H54 (cell line): Measurements from ENCODE around the gene LTF.
"Not testable (repeated sequence)": the region's sequence is repeated elsewhere in the genome, so short reads cannot be mapped to it uniquely, and the experiment has no call there.

Source experiments
- DNase-seq: peaks from one replicate; pipeline ENCODE4 v3.0.0; 2011; ENCODE audit warnings: low spot score, mixed read lengths; ENCODE audit not compliant: insufficient read length
- FAIRE-seq: peaks from 3 replicates; lab custom pipeline; 2011; peaks lifted over from hg19 to GRCh38; lab: Jason Lieb, UNC
- POLR2A ChIP-seq: IDR thresholded peaks from 2 replicates; pipeline ENCODE4 v1.6.1; 2011; ENCODE audit warnings: low read depth, mild to moderate bottlenecking, low read length

Gene LTF

DNA sequence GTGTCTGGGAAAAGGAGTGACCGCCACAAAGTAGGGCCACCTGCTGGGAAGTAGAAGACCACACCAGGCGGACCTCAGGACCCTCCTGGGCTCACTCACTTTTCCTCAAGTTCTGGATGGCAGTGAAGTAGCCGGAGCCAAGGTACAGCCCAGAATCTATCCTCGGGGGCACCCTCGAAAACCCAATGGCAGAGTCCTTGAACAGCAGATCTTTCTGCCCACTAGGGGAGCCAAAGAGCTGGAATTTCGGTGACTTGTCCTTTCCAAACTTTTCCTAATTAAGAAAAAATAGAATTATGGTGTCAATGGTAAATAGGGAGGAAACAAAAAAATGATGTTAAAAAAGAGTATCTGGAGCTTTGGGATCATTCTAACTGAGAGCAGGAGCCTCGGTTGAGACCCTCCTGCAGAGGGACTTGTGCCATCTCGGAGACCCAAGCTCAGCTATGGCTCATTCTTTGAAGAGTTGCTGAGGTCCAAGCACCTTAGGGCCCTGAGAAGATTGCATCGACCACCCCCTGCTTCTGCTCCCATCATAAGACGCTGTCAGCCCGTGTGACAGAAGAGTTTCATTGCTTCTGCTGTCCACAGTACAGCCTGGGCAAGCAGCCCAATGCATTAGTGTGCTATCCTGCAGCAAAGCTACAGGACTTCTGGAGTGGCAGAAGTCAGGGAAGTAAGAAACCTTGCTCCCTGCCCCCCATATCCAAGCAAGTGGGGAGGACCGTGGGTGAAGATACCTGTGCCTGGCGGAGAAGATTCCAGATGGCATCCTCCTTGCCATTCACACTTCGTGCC lies 14.8 kb downstream of the LTF start:
- FAIRE-seq (no peak), DNase-seq (peak; percentile 42)
- no peak for TF ChIP-seq POLR2A

GRCh38 chr3:46448721-46449120 lies 16.0 kb downstream of the LTF start:
- TF ChIP-seq POLR2A: no peak
- FAIRE-seq: no peak

GRCh38 chr3:46447228-46447985 lies 17.3 kb downstream of the LTF start:
- no peak for TF ChIP-seq POLR2A
- FAIRE-seq: no peak
- DNase-seq: no peak

More at GRCh38 chr3:46448721-46449120, 16.0 kb downstream of the LTF start:
- no peak for DNase-seq

- no peak for DNase-seq
- no peak for TF ChIP-seq POLR2A
- no peak for FAIRE-seq
Observed at GRCh38 chr3:46442576-46443530, 21.9 kb downstream of the LTF start.

DNA sequence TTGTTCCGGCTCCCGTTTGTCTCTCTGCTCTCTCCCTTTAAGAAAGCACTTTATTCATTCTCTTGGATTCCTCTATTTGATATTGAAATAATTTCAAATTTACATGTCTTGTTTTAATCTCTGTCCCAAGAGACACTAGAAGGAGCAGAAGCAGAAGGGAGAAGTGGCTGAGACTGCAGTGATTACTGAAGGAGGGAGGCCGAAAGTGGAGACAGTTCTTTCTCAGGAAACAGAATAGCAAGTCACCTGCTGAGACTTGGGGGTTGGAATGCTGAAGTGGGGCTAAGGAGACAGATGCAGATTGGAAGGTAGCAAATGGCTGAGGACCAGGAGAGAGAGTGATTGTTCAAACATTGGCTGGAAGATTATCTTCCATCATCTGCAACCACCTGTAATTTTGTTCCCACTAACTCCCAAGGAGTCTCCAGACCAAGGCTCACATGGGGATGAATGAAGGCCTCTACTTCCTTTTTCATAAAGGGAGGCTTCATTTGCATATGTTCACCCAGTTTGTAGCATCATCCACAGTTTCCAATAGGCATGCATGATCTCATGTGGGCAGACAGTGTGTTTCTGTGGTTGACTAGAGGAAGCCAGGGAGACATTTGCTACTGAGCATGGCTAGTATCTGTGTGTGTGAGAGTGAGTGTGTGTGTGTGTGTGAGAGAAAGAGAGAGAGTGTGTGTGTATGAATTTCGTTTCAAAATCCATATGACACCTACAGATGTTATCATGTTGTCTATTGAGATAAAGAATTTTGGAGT lies 24.0 kb downstream of the LTF start:
- no peak for TF ChIP-seq POLR2A
- FAIRE-seq: no peak
- no peak for DNase-seq

- DNase-seq (no peak), FAIRE-seq (no peak)
Observed at GRCh38 chr3:46438831-46439230, 25.9 kb downstream of the LTF start.

DNA sequence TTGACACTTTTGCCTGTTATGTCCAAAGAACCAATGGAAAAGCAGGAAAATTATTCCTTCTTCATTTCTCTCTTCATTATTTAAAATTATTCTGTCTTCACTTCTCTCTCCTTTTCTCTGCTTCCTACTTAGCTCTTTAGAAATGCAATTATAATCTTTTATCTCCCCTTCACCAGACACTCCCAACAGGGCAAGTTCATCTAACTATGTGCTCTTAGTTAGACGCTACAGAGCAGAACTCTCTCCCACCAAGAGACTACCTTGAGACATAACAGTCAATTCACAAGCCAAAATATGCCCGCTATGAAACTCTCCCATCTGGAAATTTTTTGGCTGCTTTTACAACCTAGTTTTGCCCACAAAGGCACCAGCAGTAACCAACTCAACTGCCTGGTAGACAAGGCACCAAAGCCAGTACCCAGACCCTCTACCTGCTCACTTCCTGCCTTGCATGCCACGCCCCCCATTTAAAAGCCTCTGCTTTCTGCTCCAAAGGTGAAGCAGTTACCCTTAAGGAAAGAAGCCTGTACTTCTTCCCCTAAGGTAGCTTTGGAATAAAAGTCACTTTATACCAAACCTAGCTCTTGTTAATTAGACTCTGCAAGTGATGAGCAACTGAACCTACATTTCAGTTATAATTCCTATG lies 29.5 kb downstream of the LTF start:
- DNase-seq (no peak), FAIRE-seq (no peak)
- no peak for TF ChIP-seq POLR2A

More at GRCh38 chr3:46438831-46439230, 25.9 kb downstream of the LTF start:
- TF ChIP-seq POLR2A: no peak

GRCh38 chr3:46433841-46434240 lies 30.9 kb downstream of the LTF start:
- FAIRE-seq: no peak
- TF ChIP-seq POLR2A: no peak
- DNase-seq: no peak

DNA sequence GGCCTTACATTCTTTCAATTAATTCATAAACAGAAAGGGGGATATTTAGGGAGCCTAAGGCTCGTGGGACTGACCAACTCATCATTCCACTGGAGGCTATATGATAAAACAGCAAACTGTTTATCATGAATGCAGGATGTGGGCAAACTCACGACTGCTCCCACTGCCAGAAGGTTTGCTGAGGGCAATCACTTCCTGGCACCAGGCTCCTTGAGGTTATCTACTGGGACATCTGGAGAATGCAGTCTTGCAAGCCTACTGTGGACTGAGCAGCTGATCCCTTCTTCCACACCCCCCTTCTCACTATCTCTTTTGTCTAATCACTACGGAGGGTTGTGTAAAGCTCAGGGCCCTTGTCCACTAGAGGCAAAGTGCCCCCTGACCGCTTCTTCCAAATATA lies 31.6 kb downstream of the LTF start:
- DNase-seq, FAIRE-seq: not testable (repeated sequence)

DNA sequence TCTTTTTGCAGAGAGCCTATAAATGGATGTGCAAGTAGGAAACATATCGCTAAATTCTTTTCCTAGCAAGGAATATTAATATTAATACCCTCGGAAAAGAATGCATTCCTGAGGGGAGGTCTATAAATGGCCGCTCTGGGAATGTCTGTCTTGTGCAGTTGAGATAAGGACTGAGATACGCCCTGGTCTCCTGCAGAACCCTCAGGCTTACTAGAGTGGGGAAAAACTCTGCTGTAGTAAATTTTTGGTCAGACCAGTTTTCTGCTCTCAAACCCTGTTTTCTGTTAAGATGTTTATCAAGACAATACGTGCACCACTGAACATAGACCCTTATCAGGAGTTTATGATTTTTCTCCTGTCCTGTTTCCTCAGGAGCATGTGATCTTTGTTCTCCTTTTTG lies 32.8 kb downstream of the LTF start:
- not testable (repeated sequence) for DNase-seq, FAIRE-seq

DNA sequence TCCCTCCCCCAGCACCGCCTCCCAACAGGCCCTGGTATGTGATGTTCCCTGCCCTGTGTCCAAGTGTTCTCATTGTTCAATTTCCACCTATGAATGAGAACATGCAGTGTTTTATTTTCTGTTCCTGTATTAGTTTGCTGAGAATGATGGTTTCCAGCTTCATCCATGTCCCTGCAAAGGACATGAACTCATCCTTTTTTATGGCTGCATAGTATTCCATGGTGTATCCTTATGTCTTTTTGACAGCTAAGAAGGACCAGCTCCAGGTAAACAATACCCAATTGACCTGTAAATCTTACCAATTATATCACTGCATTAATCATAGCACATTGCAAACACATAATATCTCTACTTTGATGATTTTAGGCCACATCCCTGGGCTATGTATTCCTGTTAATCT lies 33.8 kb downstream of the LTF start:
- not testable (repeated sequence) for DNase-seq, FAIRE-seq

DNA sequence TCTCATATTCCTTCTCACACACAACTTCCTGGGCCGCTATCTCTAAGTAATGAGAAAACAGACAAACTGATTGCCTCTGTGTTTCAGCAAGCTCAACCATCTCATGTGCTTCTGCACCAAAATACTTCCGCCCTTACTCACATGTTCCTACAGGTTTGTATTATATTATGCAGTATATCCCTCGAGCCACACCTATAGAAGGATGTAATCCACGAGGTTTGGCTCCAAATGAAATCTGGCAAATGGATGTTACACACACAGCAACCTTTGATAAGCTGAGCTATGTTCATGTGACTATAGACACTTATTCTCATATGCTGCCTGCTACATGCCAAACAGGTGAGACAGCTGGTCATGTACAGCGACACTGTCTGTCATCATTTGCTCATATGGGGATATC lies 35.0 kb downstream of the LTF start:
- no peak for TF ChIP-seq POLR2A
- DNase-seq: no peak
- FAIRE-seq: no peak

- no peak for TF ChIP-seq POLR2A
- FAIRE-seq: no peak
- DNase-seq: no peak
Observed at GRCh38 chr3:46429250-46429649, 35.5 kb downstream of the LTF start.
